NCI-H2227 treated with DMSO at 0.1 percent for 48 hours (cell line): ENCODE data around the gene TNP1.

Experiments used
- DNase-seq: peaks from one replicate; lab custom pipeline; 2025; lab: John Stamatoyannopoulos, UW

The TNP1 gene

DNA sequence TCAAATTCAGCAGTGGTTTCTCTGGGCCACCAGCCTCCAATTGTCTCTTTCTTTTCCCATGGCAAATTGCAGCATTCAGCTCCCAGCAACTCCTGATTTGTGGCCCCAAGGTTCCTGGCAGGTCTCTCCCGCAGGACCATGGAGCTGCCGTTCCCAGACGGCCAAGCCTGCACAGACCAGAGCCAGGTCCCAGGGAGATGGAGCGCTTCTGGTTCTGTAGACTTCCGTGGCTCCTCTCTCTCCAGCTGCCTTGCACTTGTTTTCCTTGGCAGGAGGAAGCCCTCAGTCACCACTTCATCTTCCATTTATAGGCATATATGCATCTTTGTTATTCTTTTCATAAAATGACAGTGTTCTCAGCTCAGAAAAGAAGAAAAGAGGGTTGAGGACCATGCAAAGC is 21.7 kb downstream of the TNP1 start:
- DNase-seq, result no peak

DNA sequence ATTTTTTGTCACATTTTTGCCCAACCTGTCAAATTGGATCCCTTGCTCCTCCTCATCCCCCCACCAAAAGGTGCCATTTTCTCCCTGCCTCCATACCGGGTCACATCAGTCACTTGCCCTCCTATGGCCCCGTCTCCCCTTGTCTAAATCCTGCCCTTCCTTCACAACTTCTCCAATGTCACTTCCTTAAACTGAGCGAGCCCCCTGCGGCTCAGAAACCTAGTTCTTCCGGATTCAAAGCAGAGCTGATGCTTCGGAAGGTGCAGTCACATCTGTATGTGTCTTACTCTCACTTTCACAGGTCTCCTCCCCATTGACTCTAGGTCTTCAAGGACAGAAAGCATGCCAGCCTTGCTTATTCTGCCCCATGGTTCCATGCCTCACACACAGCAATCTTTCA is 22.1 kb downstream of the TNP1 start:
- no peak for DNase-seq

DNA sequence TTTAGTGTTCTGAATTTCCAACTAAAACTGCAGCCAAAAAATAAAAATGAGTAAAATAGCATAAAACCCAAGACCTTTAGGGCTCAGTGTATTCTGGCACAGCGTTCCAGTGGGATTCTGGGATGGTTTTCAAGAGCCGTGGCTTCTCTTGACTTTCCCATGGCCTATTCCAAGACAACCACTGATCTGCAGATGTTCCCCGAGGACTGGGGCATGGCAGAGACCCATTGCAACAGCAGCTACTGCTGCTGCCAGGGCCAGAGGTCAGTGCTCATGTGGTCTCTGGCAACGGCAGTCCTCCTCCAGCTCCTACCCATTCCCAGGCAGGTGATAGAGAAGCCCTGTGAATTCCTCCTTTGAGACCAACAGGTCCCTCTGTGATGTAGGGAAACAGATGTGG is 26.8 kb downstream of the TNP1 start:
- no peak for DNase-seq

DNA sequence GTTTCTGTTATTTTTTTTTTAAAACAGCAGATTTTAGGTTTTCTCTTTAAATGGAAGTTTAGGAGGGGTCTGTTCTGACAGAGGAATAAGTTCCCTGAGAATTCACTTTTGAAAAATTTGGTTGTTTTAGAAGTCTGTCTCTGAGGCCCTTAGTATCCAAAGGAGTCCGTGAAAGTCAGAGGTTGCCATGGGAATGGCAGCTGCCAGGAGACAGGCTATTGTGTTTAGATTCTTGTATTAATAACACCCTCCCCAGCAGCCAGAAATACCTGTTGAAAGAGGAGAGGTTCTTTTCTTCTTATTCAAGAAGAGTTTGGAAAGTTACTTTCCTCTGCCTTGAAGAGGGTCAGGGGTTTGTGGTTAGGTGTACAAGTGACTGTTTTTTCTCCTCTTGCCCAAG is 29.5 kb downstream of the TNP1 start:
- DNase-seq, result peak; percentile 5

DNA sequence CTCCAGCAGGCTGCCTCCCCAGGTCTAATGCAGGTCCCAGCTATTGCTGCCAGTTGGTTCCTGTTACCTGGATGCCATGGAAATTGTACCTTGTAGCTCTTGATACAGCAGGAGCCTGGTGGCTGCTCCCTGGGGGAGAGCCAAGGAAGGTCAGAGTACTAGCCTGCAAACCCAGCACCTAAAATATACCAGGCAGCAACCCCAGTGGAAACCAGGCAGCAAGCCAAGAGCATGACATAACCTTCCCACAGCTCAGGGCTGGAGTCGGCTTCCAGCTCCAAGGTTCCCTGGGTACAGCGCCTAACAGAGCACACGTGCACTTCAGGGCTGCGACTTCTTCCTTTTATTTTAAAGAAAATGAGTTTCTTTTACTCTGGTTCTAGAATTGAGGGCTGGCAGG is 30.3 kb downstream of the TNP1 start:
- DNase-seq, result no peak

DNA sequence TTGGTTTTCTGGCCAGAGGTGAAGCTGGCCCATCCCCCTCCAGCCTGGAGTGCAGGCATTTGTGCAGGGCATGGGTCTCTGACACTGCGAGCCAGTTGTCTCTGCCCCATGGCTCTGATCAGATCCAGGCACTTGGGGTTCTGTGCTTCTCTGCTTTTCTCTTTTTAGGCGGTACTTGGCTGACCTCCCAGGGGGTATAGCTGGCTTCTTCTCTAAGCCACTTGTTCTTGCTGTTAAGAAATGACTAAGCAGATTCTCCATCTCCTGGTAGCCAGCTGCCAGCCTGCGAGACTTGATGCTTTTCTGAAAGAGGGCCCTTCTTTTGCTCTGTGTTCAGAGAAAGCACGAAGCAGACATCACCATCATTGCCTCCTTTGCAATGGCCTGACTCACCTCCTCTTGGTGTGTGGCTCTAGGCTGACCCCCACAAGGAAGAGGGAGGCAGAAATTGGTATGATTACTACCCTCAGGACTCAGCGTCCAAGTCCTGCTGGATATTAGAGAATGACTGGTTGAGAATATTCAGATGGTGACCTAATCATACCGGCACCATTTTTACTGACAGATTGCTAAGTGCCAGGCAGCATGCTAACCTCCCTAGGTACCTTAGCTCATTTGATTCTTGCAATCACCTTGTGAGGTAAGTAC is 32.7 kb downstream of the TNP1 start:
- no peak for DNase-seq

DNA sequence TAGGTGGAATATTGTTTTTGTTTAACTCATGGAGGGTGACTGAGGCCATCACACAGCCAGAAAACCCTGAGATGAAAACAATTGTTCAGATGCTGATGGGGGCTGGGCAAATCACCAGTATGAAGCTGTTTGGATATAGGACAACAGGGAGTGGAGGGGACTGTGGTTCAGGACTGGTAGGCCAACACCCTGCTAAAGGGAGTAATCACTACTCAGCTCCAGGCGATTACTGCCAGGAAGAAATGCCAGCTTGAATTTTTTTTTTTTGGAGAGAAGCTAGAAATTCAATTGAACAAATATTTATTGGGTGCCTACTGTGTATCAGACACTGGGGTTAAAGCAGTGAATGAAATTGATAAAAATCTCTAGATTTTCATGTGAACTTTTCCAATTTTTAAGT is 37.4 kb downstream of the TNP1 start:
- DNase-seq, result no peak

DNA sequence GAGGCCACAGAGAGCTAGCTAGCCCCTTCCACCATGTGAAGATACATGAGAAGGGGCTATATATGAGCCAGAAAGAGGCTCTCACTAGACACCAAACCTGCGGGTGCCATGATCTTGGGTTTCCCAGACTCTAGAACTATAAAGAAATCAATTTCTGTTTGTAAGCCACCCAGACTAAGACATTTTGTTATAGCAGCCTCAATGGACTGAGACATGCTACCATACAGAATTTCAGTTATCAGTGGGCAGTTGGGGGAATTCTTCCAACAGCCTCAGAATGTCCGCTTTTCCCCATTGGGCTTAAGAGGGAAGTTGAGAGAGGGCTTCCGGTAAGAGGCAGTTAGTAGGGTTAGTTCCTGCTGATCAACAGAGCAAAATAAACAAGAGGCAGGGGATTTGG is 39.2 kb downstream of the TNP1 start:
- DNase-seq, result no peak

DNA sequence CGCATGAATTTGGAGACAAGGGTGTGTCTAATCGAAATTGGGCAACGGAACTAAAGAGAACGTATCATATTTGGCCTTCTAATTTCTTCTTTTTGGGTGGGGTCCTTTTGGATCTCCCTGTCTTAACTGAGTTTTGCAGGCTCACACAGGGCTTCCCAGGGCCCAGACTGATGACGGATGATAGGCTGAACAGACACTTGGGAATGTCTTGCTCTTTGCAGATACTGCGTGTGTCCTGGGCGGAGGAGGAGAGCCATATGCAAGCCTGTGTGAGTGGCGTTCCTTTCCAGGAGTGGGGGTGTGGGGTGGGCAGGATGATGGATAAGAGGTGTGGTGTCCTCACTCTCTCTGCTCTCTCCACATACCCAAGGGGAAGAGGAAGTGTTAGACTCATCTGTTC is 40.1 kb downstream of the TNP1 start:
- no peak for DNase-seq

DNA sequence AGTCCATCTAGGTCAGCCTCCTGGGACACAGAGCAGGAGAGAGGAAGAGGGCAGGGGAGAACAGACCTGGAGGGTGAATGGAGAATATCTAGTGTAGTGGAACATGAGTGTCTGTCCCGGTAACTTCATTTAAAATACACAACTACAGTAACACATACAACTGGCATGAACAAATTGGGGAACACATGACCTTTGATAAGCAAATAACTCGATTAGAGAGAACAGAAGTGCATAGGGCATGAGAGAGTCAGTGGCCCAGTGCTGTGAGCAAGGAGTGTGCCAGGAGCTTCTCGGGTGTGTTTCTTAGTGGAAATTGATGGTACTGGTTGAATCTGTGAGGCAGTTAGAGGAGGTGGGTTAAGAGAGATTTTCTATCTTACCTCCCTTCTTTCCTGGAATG is 40.8 kb downstream of the TNP1 start:
- DNase-seq, result no peak

DNA sequence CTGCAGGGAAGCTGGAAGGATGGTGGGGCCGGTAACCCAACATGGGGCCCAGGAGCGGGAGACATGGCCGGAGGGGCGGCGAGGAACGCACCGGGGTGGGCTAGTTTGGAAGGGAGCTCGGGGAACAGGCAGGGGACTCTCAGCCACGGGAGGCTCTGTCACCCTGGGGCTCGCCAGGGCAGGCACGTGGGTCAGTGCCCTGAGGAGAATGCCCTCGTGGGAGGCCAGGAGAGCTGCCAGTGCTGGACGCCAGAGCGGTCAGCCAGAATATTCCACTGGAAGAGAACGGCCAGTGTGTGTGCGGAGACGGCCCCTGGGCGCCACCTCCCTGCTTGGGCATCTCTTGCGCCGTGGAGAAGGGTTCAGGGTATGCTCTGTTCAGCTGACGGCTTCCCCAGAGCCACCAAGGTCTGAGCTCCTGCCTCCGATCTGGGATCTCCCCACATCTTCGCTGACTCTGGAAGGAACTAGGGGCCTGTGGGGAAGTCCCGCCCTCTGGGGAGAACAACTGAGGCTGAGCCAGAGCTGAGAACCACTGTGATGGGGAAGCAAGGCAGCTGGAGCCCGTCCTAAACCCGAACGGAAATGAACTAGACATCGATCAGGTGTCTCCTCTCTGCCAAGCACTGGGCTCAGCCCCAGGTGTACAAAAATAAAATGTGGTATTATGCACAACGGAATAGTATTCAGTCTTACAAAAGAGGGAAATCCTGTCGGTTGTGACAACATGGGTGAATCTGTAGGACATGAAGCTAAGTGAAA is 49.3 kb downstream of the TNP1 start:
- no peak for DNase-seq
